SK-N-SH (cell line): ENCODE data around the gene TMEM178A. TPM values are rescaled to one million over a fixed set of nuclear protein-coding genes. Genes with fewer than 3 reads are reported as not detected.

Experiments
- CTCF ChIA-PET: fragments of 300-600, 350-600 bp; formaldehyde crosslinking; extraction: SDS; loops from one replicate; lab custom pipeline; 2021; lab: Yijun Ruan, JAX
- POLR2A ChIA-PET: fragments of 350-600 bp; sonication (Branson Sonifier 250); formaldehyde crosslinking; extraction: SDS; loops from one replicate; lab custom pipeline; 2020; ENCODE audit warnings: antibody characterized with exemption, inconsistent platforms; lab: Yijun Ruan, JAX
- DNase-seq: peaks from one replicate; pipeline ENCODE4 v3.0.0; 2012
- H2AFZ ChIP-seq: fragments of 200-600 bp; sonication (generic); 2 replicates; pipeline ENCODE4 v1.8.1; 2016; ENCODE audit warnings: antibody characterized with exemption, mild to moderate bottlenecking, low read depth
- H3F3A ChIP-seq: fragments of 200-600 bp; sonication (generic); replicated peaks from 2 replicates; pipeline ENCODE3; 2016; ENCODE audit warnings: antibody characterized with exemption, mild to moderate bottlenecking; ENCODE audit not compliant: insufficient read depth
- H3K27ac ChIP-seq, 2 experiments: fragments of 200-500 bp in 1 of 2; fragments of 200-600 bp in 1 of 2; sonication (Bioruptor generic) in 1 of 2; sonication (generic), shearing (Covaris generic) in 1 of 2; 2 replicates each; pipeline versions ENCODE4 v1.5.1 to v1.6.1; 2014 to 2016; ENCODE audit warnings: low read depth in 2 of 2, inconsistent platforms in 1 of 2, low read length in 1 of 2, mild to moderate bottlenecking in 1 of 2, mixed read lengths in 1 of 2
- H3K27me3 ChIP-seq: fragments of 200-600 bp; sonication (generic), shearing (Covaris generic); 2 replicates; pipeline ENCODE4 v1.6.1; 2016; ENCODE audit warnings: mixed run types; ENCODE audit not compliant: insufficient read depth
- H3K36me3 ChIP-seq, 2 experiments: fragments of 200-500 bp in 1 of 2; fragments of 200-600 bp in 1 of 2; sonication (Bioruptor generic) in 1 of 2; sonication (generic) in 1 of 2; replicated peaks in 1 of 2; 2 replicates each; pipeline versions ENCODE3 to v1.5.1; 2014 to 2016; ENCODE audit warnings: low read length in 1 of 2, mild to moderate bottlenecking in 1 of 2; ENCODE audit not compliant: insufficient read depth in 2 of 2, control insufficient read depth in 1 of 2
- H3K4me1 ChIP-seq, 2 experiments: fragments of 200-500 bp in 1 of 2; fragments of 200-600 bp in 1 of 2; sonication (Bioruptor generic) in 1 of 2; sonication (generic), shearing (Covaris generic) in 1 of 2; 2 replicates each; pipeline versions ENCODE4 v1.5.1 to v1.6.1; 2014 to 2016; ENCODE audit warnings: low read depth in 1 of 2, low read length in 1 of 2, mixed run types in 1 of 2; ENCODE audit not compliant: insufficient read depth in 2 of 2, control insufficient read depth in 1 of 2
- H3K4me2 ChIP-seq: fragments of 200-600 bp; sonication (generic), shearing (Covaris generic); 2 replicates; pipeline ENCODE4 v1.6.1; 2017; ENCODE audit warnings: mixed run types
- H3K4me3 ChIP-seq, 2 experiments: fragments of 200-500 bp in 1 of 2; fragments of 200-600 bp in 1 of 2; sonication (Bioruptor generic) in 1 of 2; sonication (generic), shearing (Covaris generic) in 1 of 2; 2 replicates each; pipeline versions ENCODE4 v1.5.1 to v1.8.1; 2014 to 2016; ENCODE audit warnings: low read depth in 2 of 2, inconsistent platforms in 1 of 2, low read length in 1 of 2, mild to moderate bottlenecking in 1 of 2, mixed read lengths in 1 of 2, moderate library complexity in 1 of 2
- H3K79me2 ChIP-seq: fragments of 200-600 bp; sonication (generic); 2 replicates; pipeline ENCODE4 v1.8.1; 2017; ENCODE audit warnings: mild to moderate bottlenecking; ENCODE audit not compliant: insufficient read depth
- H3K9ac ChIP-seq: fragments of 200-600 bp; sonication (generic); 2 replicates; pipeline ENCODE4 v1.6.1; 2017; ENCODE audit warnings: mixed run types
- H3K9me2 ChIP-seq: fragments of 200-600 bp; sonication (generic); 2 replicates; pipeline ENCODE4 v1.6.1; 2017; ENCODE audit warnings: mixed run types
- H3K9me3 ChIP-seq: fragments of 200-600 bp; sonication (generic); 2 replicates; pipeline ENCODE4 v1.6.1; 2017; ENCODE audit warnings: mixed run types, mild to moderate bottlenecking, moderate library complexity
- H4K20me1 ChIP-seq: fragments of 200-600 bp; sonication (generic); 2 replicates; pipeline ENCODE4 v1.6.1; 2017; ENCODE audit warnings: mild to moderate bottlenecking, mixed run types; ENCODE audit not compliant: insufficient read depth
- CHD2 ChIP-seq: fragments of 150-350 bp; IDR thresholded peaks from 2 replicates; pipeline ENCODE4 v1.6.1; 2018; ENCODE audit warnings: low read length; ENCODE audit not compliant: partially characterized antibody
- CTCF ChIP-seq: fragments of 200-600 bp; sonication (generic); IDR thresholded peaks from 2 replicates; pipeline ENCODE4 v1.6.1; 2017; ENCODE audit warnings: antibody characterized with exemption, mild to moderate bottlenecking, moderate library complexity
- ELF1 ChIP-seq: IDR thresholded peaks from 2 replicates; pipeline ENCODE4 v1.4.0; 2012
- EZH2phosphoT487 ChIP-seq: fragments of 200-600 bp; sonication (generic); IDR thresholded peaks from 2 replicates; pipeline ENCODE4 v1.6.1; 2017; ENCODE audit warnings: low read depth, mixed run types, mild to moderate bottlenecking, antibody characterized with exemption, moderate library complexity, borderline replicate concordance
- FOXM1 ChIP-seq: IDR thresholded peaks from 2 replicates; pipeline ENCODE4 v1.4.0; 2012; ENCODE audit warnings: low read depth, mild to moderate bottlenecking
- GABPA ChIP-seq: IDR thresholded peaks from 2 replicates; pipeline ENCODE4 v1.4.0; 2012; ENCODE audit warnings: low read depth, mild to moderate bottlenecking
- GATA2 ChIP-seq: sonication (generic); formaldehyde crosslinking; IDR thresholded peaks from 2 replicates; pipeline ENCODE4 v1.5.0; 2020; ENCODE audit warnings: mild to moderate bottlenecking, missing genetic modification reagents
- JUND ChIP-seq: IDR thresholded peaks from 2 replicates; pipeline ENCODE4 v1.4.0; 2012
- MAX ChIP-seq: IDR thresholded peaks from 2 replicates; pipeline ENCODE4 v1.4.0; 2012; ENCODE audit warnings: low read depth
- MEF2A ChIP-seq: IDR thresholded peaks from 2 replicates; pipeline ENCODE4 v1.4.0; 2012; ENCODE audit warnings: low read depth, borderline replicate concordance
- PBX3 ChIP-seq: IDR thresholded peaks from 2 replicates; pipeline ENCODE4; 2012
- RAD21 ChIP-seq: IDR thresholded peaks from 2 replicates; pipeline ENCODE4 v1.6.1; 2012; ENCODE audit warnings: mild to moderate bottlenecking, low read length
- RCOR1 ChIP-seq: fragments of 150-350 bp; IDR thresholded peaks from 2 replicates; pipeline ENCODE4 v1.6.1; 2017; ENCODE audit warnings: antibody characterized with exemption, low read length
- REST ChIP-seq: IDR thresholded peaks from 2 replicates; pipeline ENCODE4 v1.6.1; 2012; ENCODE audit warnings: mild to moderate bottlenecking, low read depth, low read length, moderate library complexity
- RFX5 ChIP-seq: IDR thresholded peaks from 2 replicates; pipeline ENCODE4 v1.6.1; 2012; ENCODE audit warnings: mild to moderate bottlenecking, improper control_type of control experiment, low read length
- RXRA ChIP-seq: IDR thresholded peaks from 2 replicates; pipeline ENCODE4 v1.4.0; 2012; ENCODE audit warnings: low read depth, mild to moderate bottlenecking, borderline replicate concordance
- SMC3 ChIP-seq: IDR thresholded peaks from 2 replicates; pipeline ENCODE4 v1.6.1; 2012; ENCODE audit warnings: low read depth, low read length, improper control_type of control experiment
- TCF12 ChIP-seq: IDR thresholded peaks from 2 replicates; pipeline ENCODE4 v1.4.0; 2012
- TEAD4 ChIP-seq: IDR thresholded peaks from 2 replicates; pipeline ENCODE4 v1.4.0; 2012; ENCODE audit warnings: mild to moderate bottlenecking, borderline replicate concordance; ENCODE audit not compliant: insufficient read depth
- USF2 ChIP-seq: fragments of 150-350 bp; IDR thresholded peaks from 2 replicates; pipeline ENCODE4 v1.6.1; 2017; ENCODE audit warnings: antibody characterized with exemption, low read length, low read depth, borderline replicate concordance
- YY1 ChIP-seq: IDR thresholded peaks from 2 replicates; pipeline ENCODE4 v1.4.0; 2012; ENCODE audit warnings: low read depth, mild to moderate bottlenecking
- WGBS: methylation state at CpG from one replicate; pipeline ENCODE4 v1.1.6; 2017; ENCODE audit warnings: low lambda C conversion rate; 5-methylcytosine and 5-hydroxymethylcytosine counted together
- polyA plus RNA-seq, 3 experiments: library from polyadenylated mRNA; depleted of rRNA; stranded (reverse); fragments of >200 nt; gene quantifications; 2 replicates each; pipeline ENCODE4 v1.2.3, GENCODE V29; 2012

The TMEM178A gene
- polyA plus RNA-seq, 1 of the 3 experiments (the other 2 are of a cell fraction): 0.84 TPM

GRCh38 chr2:39689272-39689841 is 23.6 kb downstream of the TMEM178A start:
- H3K4me2 ChIP-seq: no peak overlapping the region
- H3K27ac ChIP-seq: no peak overlapping the region
- no peaks in the 10 kb centered on the region; the same call in 1 of the 2 replicates for H3K27me3 ChIP-seq
- ChIA-PET POLR2A (no interaction called here), CTCF (interaction anchor here (0.5 to 1.0 kb wide), 2 partner anchors 7 to 13 kb away, joined by 3 read pairs; no protein-coding TSS in a partner anchor)
- H3K9me2 ChIP-seq: no peaks in the 10 kb centered on the region
- WGBS: 33% methylated on average over 1 of the region's 1 CpG
- no peaks in the 10 kb centered on the region for H4K20me1 ChIP-seq
- H3K4me3 ChIP-seq: no peak overlapping the region
- no peaks in the 10 kb centered on the region for H3K79me2 ChIP-seq
- TF ChIP-seq RFX5 (no peak), GATA2 (no peak), JUND (no peak), TEAD4 (no peak), TCF12 (no peak), CHD2 (no peak), FOXM1 (no peak)
- TF ChIP-seq, all 33 proteins: peak for 0
- DNase-seq: no peak
- H3K9ac ChIP-seq: no peak overlapping the region
- H3F3A ChIP-seq: no peaks in the 10 kb centered on the region
- H3K36me3 ChIP-seq: no peaks in the 10 kb centered on the region
- no peaks in the 10 kb centered on the region for H3K9me3 ChIP-seq
- H3K4me1 ChIP-seq: peaks cover 0 to 4% of the 10 kb centered on the region in 2 experiments; a peak in 1 of 4 replicates
- H2AFZ ChIP-seq: no peak overlapping the region

GRCh38 chr2:39689876-39690275 is 24.2 kb downstream of the TMEM178A start:
- Histone ChIP-seq H3K79me2 (no peaks in the 10 kb centered on the region), H2AFZ (no peak overlapping the region), H3F3A (no peaks in the 10 kb centered on the region), H3K9me3 (no peaks in the 10 kb centered on the region), H3K36me3 (no peaks in the 10 kb centered on the region), H3K4me1 (no peaks in the 10 kb centered on the region; a peak in 1 of 4 replicates), H4K20me1 (no peaks in the 10 kb centered on the region), H3K9ac (no peak overlapping the region), H3K9me2 (no peaks in the 10 kb centered on the region), H3K4me2 (no peak overlapping the region), H3K27ac (no peak overlapping the region), H3K4me3 (no peak overlapping the region), H3K27me3 (no peaks in the 10 kb centered on the region; the same call in 1 of the 2 replicates)
- CTCF ChIA-PET: interaction anchor here (1.0 kb wide), 1 partner anchor 12 kb away, joined by 3 read pairs; no protein-coding TSS in a partner anchor
- 49% methylated on average over 6 of the region's 6 CpGs for WGBS
- POLR2A ChIA-PET: no interaction called here
- TF ChIP-seq MEF2A (no peak), RFX5 (no peak), USF2 (no peak), REST (no peak), CTCF (no peak), RCOR1 (no peak), RXRA (no peak), EZH2phosphoT487 (no peak), GABPA (no peak), RAD21 (no peak), MAX (no peak), YY1 (no peak), ELF1 (no peak), PBX3 (no peak), SMC3 (no peak)
- no peak for DNase-seq
